K562 treated with DMSO at 1 percent for 24 hours (cell line): Measurements from ENCODE around the gene ECHDC1. TPM values are rescaled to one million over a fixed set of nuclear protein-coding genes. Genes with fewer than 3 reads are reported as not detected.

ENCODE experiments used
- total RNA-seq: library from RNA; unstranded; fragments of 300-600 nt; gene quantifications from 2 replicates; pipeline ENCODE4 v1.2.3, GENCODE V29; 2022; ENCODE audit warnings: low read depth; ENCODE audit not compliant: insufficient read depth

The ECHDC1 gene, protein sequence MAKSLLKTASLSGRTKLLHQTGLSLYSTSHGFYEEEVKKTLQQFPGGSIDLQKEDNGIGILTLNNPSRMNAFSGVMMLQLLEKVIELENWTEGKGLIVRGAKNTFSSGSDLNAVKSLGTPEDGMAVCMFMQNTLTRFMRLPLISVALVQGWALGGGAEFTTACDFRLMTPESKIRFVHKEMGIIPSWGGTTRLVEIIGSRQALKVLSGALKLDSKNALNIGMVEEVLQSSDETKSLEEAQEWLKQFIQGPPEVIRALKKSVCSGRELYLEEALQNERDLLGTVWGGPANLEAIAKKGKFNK
- 20.8 and 21.3 TPM in 2 replicates for total RNA-seq

DNA sequence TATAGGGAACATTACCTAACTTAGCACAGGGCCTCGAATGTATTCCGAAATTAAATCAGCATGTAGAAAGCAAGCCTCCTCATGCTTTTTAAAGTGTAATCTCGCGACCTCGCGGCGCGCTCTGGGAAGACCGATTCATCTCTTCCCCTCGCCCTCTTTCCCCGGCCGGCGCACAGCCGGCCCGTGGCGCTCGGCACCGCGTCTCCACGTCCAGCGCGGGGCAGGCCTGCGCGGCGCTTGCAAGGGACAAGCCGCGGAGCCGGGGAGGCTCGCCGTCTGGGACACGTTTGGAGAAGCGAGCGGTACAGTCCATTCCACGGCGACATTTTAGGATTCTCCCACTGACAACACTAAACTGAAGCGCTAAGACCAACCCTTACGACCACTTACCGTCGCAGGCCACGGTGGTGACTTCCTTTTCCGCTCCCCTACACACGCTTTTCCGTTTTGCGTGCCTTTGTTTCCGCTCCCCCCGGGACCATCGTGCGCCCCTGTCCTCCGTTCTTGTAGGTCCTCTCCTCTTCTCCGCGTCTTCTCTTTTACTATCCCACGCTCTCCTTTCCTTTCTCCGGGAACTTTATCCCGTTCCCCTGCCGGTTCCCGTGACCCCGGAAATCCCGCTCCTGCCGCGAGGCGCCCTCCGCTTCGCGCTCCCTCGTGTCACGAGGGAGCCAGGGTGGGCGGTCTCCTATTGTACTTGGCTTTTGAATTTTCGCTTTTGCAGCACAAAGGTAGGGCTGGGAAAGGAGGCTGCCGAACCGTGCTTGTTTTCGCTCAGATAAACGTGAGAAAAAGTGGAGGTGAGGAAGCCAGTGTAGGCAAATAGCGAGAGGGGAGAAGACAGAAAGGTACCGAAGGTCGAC is at the start of gene ECHDC1:
Gene ECHDC1 (minus strand): TSS at position 664 of the 863 bp plus-strand sequence. CDS start 12,581 bp downstream, outside the sequence.

DNA sequence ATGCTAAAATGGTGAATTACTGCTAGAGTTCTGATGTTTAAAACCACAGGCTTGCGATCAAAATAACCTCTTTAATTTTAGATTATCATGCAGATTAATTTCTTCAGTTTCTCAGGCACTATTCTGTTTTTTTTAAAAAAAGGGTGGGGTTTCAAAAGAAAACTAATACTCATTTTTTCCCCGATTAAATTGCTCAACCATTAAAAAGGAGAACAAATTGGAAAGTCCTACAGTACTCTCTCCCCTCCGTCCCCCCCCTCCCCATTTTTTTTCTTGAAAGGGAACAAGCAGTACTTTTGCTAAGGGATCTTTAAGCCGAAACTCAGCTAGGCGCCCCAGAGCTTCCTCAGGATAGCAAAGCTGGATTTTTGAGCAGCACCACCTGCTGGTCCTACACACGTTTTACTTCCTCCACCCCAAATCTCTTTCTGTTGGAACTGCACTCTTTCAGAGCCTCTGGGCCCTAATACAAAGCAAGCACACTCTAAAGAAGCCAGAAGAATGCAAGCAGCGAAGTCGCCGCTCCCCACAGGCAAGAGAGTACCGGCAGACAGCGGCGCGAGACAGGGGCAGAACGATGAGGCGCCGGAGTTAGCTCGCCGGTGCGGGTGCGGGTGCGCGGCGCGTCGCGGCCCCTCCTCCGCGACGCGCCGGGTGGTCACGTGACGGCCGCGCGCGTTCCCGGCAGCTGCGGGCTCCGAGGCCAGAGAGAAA is 77.1 kb downstream of the ECHDC1 start, which contains the start of gene RNF146:
Gene RNF146 (plus strand): TSS at position 687 of the 714 bp plus-strand sequence. CDS start 13,475 bp downstream, outside the sequence.

Other genes starting within 250 kb of the ECHDC1 start
- not detected in 2 replicates for gene RSPO3, start 224.9 kb downstream of the ECHDC1 start, total RNA-seq
- gene RNF146, start 76.7 kb downstream of the ECHDC1 start, total RNA-seq: 16.1 and 16.7 TPM in 2 replicates
- gene KIAA0408, start 115.8 kb upstream of the ECHDC1 start, total RNA-seq: 0.07 TPM in 1 of 2 replicates, not detected in the other
- not detected in 2 replicates for gene C6orf58, start 233.6 kb upstream of the ECHDC1 start, total RNA-seq